SU-DHL-6 (cell line): Measurements from ENCODE around the gene DPP10.

Experiments
- H2AFZ ChIP-seq: fragments of 200-600 bp; sonication (generic); 2 replicates; pipeline ENCODE4 v1.6.1; 2014; ENCODE audit warnings: low read depth, mild to moderate bottlenecking, moderate library complexity, mixed read lengths, antibody characterized with exemption, low read length; ENCODE audit not compliant: severe bottlenecking
- H3F3A ChIP-seq: fragments of 200-600 bp; shearing (Covaris generic); 2 replicates; pipeline ENCODE4 v1.6.0; 2016; ENCODE audit warnings: antibody characterized with exemption, mild to moderate bottlenecking; ENCODE audit not compliant: insufficient read depth
- H3K27ac ChIP-seq: fragments of 200-600 bp; sonication (generic); 2 replicates; pipeline ENCODE4 v1.5.1; 2016; ENCODE audit warnings: low read depth, mild to moderate bottlenecking, low read length, moderate library complexity, mixed read lengths
- H3K27me3 ChIP-seq: fragments of 200-600 bp; sonication (generic), shearing (Covaris generic); 2 replicates; pipeline ENCODE4 v1.6.0; 2014; ENCODE audit warnings: mild to moderate bottlenecking, low read length
- H3K36me3 ChIP-seq: fragments of 200-600 bp; sonication (generic); 2 replicates; pipeline ENCODE4 v1.6.1; 2014; ENCODE audit warnings: mild to moderate bottlenecking, low read length, mixed read lengths
- H3K4me2 ChIP-seq: fragments of 300-600, 200-600 bp; shearing (Covaris generic), sonication (generic); 2 replicates; pipeline ENCODE4 v1.6.0; 2014; ENCODE audit warnings: low read length, low read depth, mild to moderate bottlenecking; ENCODE audit not compliant: poor library complexity, severe bottlenecking
- H3K4me3 ChIP-seq: fragments of 200-600 bp; sonication (generic); 2 replicates; pipeline ENCODE4 v1.5.1; 2014; ENCODE audit warnings: antibody characterized with exemption, low read length, mild to moderate bottlenecking, mixed read lengths; ENCODE audit not compliant: insufficient read depth, poor library complexity, severe bottlenecking
- H3K79me2 ChIP-seq: fragments of 200-600 bp; sonication (generic); 2 replicates; pipeline ENCODE4 v1.6.1; 2014; ENCODE audit warnings: mild to moderate bottlenecking, low read length, moderate library complexity; ENCODE audit not compliant: insufficient read depth
- H3K9ac ChIP-seq: fragments of 200-600 bp; sonication (generic); 2 replicates; pipeline ENCODE4 v1.7.0; 2014; ENCODE audit warnings: mild to moderate bottlenecking, low read length
- H3K9me2 ChIP-seq: fragments of 200-600 bp; sonication (generic); replicated peaks from 2 replicates; pipeline ENCODE4 v1.6.1; 2014; ENCODE audit warnings: low read length; ENCODE audit not compliant: insufficient read depth
- H3K9me3 ChIP-seq: fragments of 200-600 bp; sonication (generic); 2 replicates; pipeline ENCODE4 v1.6.1; 2014; ENCODE audit warnings: low read length, mixed read lengths; ENCODE audit not compliant: insufficient read depth
- H4K20me1 ChIP-seq: fragments of 200-600 bp; sonication (generic); 2 replicates; pipeline ENCODE4 v1.6.1; 2014; ENCODE audit warnings: low read depth, mild to moderate bottlenecking, antibody characterized with exemption, low read length, moderate library complexity, mixed read lengths
- CTCF ChIP-seq: fragments of 200-600 bp; sonication (generic); IDR thresholded peaks from one replicate; pipeline ENCODE4 v1.5.1; 2017; ENCODE audit warnings: antibody characterized with exemption, mild to moderate bottlenecking, low read length, moderate library complexity; ENCODE audit not compliant: insufficient read depth, poor library complexity, severe bottlenecking
- EZH2phosphoT487 ChIP-seq: fragments of 200-600 bp; sonication (generic), shearing (Covaris generic); conservative IDR thresholded peaks from 2 replicates; pipeline ENCODE4 v1.6.1; 2018; ENCODE audit warnings: mild to moderate bottlenecking, antibody characterized with exemption, low read length, moderate library complexity, mixed read lengths

The DPP10 gene

GRCh38 chr2:115057473-115057872 is 615.0 kb downstream of the DPP10 start:
- Histone ChIP-seq H3K27ac (no peak overlapping the region), H3K4me3 (no peak overlapping the region), H4K20me1 (no peaks in the 10 kb centered on the region), H3K9ac (no peak overlapping the region), H2AFZ (no peak overlapping the region), H3K4me2 (no peak overlapping the region), H3K9me2 (no peaks in the 10 kb centered on the region), H3F3A (no peaks in the 10 kb centered on the region), H3K79me2 (no peaks in the 10 kb centered on the region), H3K27me3 (no peaks in the 10 kb centered on the region), H3K9me3 (no peaks in the 10 kb centered on the region), H3K36me3 (no peaks in the 10 kb centered on the region)
- TF ChIP-seq EZH2phosphoT487 (no peak), CTCF (no peak)

- TF ChIP-seq EZH2phosphoT487 = no peak
- no peak for TF ChIP-seq CTCF
- no peaks in the 10 kb centered on the region for H3K36me3 ChIP-seq
- H4K20me1 ChIP-seq = no peaks in the 10 kb centered on the region
- H3K27ac ChIP-seq = no peak overlapping the region
- no peak overlapping the region for H3K4me2 ChIP-seq
- H3K79me2 ChIP-seq = no peaks in the 10 kb centered on the region
- H3K9me2 ChIP-seq = no peaks in the 10 kb centered on the region
- H3K4me3 ChIP-seq = no peak overlapping the region
- H3F3A ChIP-seq = no peaks in the 10 kb centered on the region
- no peak overlapping the region for H3K9ac ChIP-seq
- H2AFZ ChIP-seq = no peak overlapping the region
- H3K27me3 ChIP-seq = no peaks in the 10 kb centered on the region
- H3K9me3 ChIP-seq = no peaks in the 10 kb centered on the region
Observed at GRCh38 chr2:115070002-115070401, 627.6 kb downstream of the DPP10 start.

GRCh38 chr2:115071534-115071933 is 629.1 kb downstream of the DPP10 start:
- no peaks in the 10 kb centered on the region for H3K36me3 ChIP-seq
- no peaks in the 10 kb centered on the region for H3K9me3 ChIP-seq
- no peak overlapping the region for H3K4me3 ChIP-seq
- H3K9me2 ChIP-seq = no peaks in the 10 kb centered on the region
- TF ChIP-seq CTCF = no peak
- no peak for TF ChIP-seq EZH2phosphoT487
- no peak overlapping the region for H3K4me2 ChIP-seq
- no peak overlapping the region for H3K9ac ChIP-seq
- no peaks in the 10 kb centered on the region for H3K27me3 ChIP-seq
- H3K79me2 ChIP-seq = no peaks in the 10 kb centered on the region
- no peaks in the 10 kb centered on the region for H3F3A ChIP-seq
- no peaks in the 10 kb centered on the region for H4K20me1 ChIP-seq
- no peak overlapping the region for H2AFZ ChIP-seq
- H3K27ac ChIP-seq = no peak overlapping the region

- Histone ChIP-seq H3K4me3 (no peak overlapping the region), H3K9ac (no peak overlapping the region), H4K20me1 (no peaks in the 10 kb centered on the region), H3F3A (no peaks in the 10 kb centered on the region), H3K4me2 (no peak overlapping the region), H3K79me2 (no peaks in the 10 kb centered on the region), H3K27ac (no peak overlapping the region), H3K27me3 (no peaks in the 10 kb centered on the region), H2AFZ (no peak overlapping the region), H3K36me3 (no peaks in the 10 kb centered on the region), H3K9me3 (no peaks in the 10 kb centered on the region), H3K9me2 (no peaks in the 10 kb centered on the region)
- TF ChIP-seq CTCF (no peak), EZH2phosphoT487 (no peak)
Observed at GRCh38 chr2:115075800-115076199, 633.4 kb downstream of the DPP10 start.
